Activated CD4-positive, CD25-positive, alpha-beta regulatory T cell treated with anti-CD3 and anti-CD28 coated beads, Interleukin-2, amount 50 U/mL, for 16 hours (primary cell): ENCODE measurements around the gene ZNF221.

Experiments
- DNase-seq: peaks from one replicate; pipeline ENCODE4 v3.0.0-alpha.2; 2020; ENCODE audit warnings: low read depth, low spot score

ZNF221 gene

DNA sequence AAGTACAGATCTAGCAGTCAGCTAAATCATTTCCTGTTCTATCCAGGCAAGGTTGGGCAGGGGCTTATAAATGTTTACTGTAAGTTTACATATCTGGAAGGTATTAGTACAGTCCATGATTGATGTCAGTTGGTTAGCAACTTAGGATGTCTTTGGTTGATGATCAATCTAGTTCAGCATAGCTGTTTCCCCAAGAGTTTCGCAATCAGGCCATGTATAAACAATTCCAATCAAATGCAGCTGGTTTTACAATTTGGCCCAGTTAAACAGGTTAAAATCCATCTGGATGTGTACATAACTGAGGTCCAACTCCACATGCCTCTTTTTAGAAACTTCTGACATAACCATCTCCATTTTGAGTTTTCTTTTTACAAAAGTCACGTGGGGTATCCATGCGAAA is 6.9 kb downstream of the ZNF221 start:
- DNase-seq: no peak

- DNase-seq: no peak
Measured at GRCh38 chr19:43960411-43960810, 9.4 kb downstream of the ZNF221 start.

GRCh38 chr19:43966079-43966694 is 15.2 kb downstream of the ZNF221 start:
- no peak for DNase-seq

GRCh38 chr19:43976732-43977131 is 25.7 kb downstream of the ZNF221 start:
- DNase-seq: no peak

GRCh38 chr19:43983544-43983911 is 32.5 kb downstream of the ZNF221 start:
- DNase-seq: no peak

- DNase-seq: peak; percentile 47
Measured at GRCh38 chr19:43983912-43984686, 33.1 kb downstream of the ZNF221 start, which contains the start of gene ZNF155. ZNF155 (plus strand) TSS chr19:43984188; CDS start chr19:43988544, 4,356 bp downstream.

GRCh38 chr19:43984687-43985000 is 33.6 kb downstream of the ZNF221 start:
- DNase-seq: no peak

GRCh38 chr19:43997631-43998290 is 46.7 kb downstream of the ZNF221 start:
- no peak for DNase-seq

GRCh38 chr19:44002212-44002565 is 51.2 kb downstream of the ZNF221 start:
- no peak for DNase-seq

DNA sequence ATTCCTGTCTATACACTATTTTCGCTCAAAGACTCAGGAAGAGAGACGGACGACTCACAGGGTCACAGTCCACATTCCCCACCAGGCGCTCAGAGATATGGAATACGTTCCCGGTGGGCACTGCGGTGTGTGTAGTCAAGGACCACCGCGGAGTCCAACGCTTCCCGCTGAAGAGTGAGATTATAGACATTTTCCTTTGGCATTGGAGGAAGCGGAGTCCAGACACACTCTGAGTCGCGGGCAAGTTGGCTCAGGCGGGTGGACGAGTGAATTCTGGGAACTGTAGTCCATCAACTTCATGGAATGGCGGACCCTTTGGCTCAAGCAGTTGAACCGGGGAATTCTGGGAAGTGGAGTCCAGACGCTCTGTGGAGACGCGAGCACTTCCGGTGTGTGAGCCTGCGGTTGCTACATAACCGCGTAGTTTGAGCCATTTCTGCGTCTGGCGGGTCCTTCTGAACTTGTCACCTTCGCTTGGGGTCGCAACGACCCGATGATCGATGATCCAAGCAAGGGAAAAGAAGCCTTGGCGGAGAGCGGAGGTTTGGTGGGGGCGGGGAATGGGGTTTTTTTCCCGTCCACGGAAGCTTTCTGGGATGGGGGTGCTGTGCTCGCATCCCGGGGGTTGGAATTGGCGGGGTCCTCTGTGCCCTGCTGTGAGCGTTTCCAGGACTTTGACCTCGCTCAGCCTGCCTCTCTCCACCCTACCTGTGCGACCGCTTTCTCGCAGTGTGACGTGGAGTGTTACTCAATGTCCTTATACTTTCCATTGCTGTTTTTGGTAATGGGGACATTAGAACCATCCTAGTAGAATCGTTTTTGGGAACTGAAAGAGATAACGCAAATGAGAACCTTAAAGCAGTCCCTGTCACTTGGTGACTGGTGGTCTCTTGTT is 51.8 kb downstream of the ZNF221 start, which contains the start of gene ZNF230:
ZNF230 (plus strand) TSS at position 392 of the 895 bp plus-strand sequence. CDS start 4,122 bp downstream, outside the sequence.
- peak; percentile 74 for DNase-seq

- no peak for DNase-seq
Measured at GRCh38 chr19:44003461-44004009, 52.5 kb downstream of the ZNF221 start.

- DNase-seq: no peak
Measured at GRCh38 chr19:44005973-44006372, 54.9 kb downstream of the ZNF221 start.

- DNase-seq: no peak
Measured at GRCh38 chr19:44007473-44007872, 56.4 kb downstream of the ZNF221 start.

DNA sequence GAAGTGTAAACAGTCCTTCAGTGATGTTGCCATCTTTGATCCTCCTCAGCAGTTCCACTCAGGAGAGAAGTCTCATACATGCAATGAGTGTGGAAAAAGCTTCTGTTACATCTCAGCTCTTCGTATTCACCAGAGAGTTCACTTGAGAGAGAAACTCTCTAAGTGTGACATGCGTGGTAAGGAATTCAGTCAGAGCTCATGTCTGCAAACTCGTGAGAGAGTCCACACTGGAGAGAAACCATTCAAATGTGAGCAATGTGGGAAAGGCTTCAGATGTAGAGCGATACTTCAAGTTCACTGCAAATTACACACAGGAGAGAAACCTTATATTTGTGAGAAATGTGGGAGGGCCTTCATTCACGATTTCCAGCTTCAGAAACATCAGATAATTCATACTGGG is 59.4 kb downstream of the ZNF221 start:
- DNase-seq: no peak
